HG03520 (cell line): Measurements from ENCODE around the gene CREBRF.
"Not testable (repeated sequence)": the region's sequence is repeated elsewhere in the genome, so short reads cannot be mapped to it uniquely, and the experiment has no call there.

Source experiments
- ATAC-seq: cut with Tn5 transposase; IDR thresholded peaks from one replicate; pipeline ENCODE4 v1.9.1; 2021; ENCODE audit warnings: mild to moderate bottlenecking, moderate library complexity; ENCODE audit not compliant: unreplicated experiment

CREBRF gene

DNA sequence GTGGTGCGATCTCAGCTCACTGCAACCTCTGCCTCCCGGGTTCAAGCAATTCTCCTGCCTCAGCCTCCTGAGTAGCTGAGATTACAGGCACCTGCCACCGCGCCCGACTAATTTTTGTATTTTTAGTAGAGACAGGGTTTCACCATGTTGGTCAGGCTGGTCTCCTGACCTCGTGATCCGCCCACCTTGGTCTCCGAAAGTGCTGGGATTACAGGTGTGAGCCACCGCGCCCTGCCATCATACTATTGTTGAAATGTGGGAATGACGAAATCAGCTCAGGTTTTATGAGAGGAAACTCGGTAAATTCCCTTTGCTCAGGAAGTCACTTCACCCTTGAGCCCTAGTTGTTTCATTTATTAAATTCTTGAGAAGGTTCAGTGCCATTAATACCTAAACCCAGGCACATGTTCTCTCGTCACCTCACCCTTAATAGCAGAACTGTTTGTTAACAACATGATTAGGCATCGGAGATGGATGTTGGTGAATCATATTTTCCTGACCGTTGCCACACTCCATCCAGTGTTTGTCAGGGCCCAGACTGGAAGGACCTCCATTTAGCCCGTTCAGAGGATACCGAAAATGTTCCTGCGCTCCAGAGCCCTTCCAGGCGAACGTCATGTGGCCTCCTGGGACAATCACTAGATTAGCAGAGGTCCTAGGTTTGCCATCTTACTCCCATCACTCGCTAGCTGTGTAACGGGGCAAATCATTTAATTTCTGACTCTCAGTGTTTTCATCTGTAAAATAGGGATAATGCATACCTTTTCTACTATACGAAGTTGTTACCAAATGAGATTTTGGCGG, 20.0 kb upstream of the CREBRF start:
- ATAC-seq: peak; percentile 49

DNA sequence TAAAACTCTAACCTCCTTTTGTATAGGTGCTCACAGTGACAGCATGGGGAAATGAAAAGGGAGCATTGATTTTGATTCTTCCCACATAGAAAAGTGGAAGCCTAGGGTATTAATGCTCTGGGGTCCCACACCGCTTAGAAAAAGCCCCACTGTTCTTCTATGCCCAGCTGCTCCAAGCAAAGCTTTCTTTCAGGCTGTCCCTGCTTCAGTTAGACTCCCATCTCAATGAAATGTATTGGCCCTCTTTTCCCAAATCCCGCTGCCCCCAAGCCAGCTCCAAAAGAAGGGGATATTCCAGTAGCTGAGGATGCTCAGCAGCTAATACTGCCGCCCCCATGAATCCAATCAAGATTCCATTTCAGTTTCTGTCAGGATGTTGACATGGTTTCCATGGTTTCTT, 17.0 kb upstream of the CREBRF start:
- ATAC-seq: no peak

DNA sequence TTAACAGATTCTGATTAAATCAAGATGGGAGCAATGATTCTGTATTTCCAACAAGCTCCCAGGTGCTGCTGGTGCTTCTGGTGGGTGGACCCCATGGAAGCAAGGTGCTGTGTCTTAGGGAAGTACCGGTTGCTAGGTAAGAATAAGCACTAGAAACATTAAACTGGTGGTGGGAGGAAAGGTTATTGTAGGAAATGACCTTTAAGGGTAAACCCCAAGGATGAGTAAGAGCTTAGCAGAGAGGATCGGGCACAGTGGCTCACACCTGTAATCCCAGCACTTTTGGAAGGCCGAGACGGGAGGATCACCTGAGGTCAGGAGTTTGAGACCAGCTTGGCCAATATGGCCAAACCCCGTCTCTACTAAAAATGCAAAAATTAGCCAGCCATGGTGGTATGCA, 16.2 kb upstream of the CREBRF start:
- no peak for ATAC-seq

- no peak for ATAC-seq
These were observed 14.0 kb upstream of the CREBRF start for GRCh38 chr5:173041881-173042762.

- no peak for ATAC-seq
These were observed 13.4 kb upstream of the CREBRF start for GRCh38 chr5:173042763-173043107.

DNA sequence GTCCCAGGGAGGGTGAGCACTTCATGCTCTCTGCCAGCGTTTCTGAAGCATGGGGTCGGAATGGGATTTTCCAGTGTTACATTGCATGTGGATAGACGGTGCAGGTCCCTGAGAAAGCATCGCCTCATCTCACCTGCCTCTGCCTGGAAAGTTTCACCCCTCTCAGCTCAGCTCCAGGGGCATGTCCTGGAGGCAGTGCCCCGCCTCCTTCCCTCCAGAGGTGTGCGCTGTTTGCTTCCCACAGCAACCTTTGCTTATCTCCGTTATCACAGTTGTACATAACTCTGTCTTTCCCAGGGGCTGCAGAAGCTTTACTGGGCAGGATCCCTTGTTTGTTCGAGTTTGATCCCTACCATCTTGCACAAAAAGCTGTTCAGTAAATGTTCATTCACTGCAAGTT, 10.7 kb upstream of the CREBRF start:
- no peak for ATAC-seq

DNA sequence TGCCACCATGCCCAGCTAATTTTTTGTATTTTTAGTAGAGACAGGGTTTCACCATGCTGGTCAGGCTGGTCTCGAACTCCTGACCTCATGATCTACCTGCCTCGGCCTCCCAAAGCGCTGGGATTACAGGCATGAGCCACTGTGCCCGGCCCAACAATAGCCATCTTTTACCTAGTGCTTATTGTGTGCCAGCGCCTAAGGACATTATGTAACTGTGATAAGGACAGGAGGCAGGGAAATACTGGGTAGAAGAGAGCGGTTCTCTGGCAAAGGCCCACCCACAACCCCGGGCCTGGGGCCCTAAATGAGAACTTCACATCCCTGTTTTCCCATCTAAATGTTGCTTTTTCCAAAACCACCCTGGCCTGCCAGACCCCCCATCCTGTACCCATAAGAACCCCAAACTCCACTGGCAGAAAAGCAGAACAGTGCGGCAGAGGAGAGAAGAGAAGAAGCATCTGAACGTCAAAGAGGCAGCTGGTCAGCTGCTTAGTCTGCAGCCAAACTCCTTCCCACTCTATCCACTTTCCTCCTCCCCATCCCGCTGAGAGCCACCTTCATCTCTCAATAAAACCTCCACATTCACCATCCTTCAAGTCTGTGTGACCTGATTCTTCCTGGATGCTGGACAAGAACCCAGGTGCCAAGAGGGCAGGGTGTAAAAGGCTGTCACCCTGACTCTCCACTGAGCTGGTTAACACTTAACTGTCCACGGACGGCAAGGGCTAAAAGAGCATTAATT, 8.9 kb upstream of the CREBRF start:
- ATAC-seq: not testable (repeated sequence)

- no peak for ATAC-seq
These were observed 8.4 kb upstream of the CREBRF start for GRCh38 chr5:173047838-173048105.

GRCh38 chr5:173050791-173051190, 5.4 kb upstream of the CREBRF start:
- ATAC-seq: no peak

DNA sequence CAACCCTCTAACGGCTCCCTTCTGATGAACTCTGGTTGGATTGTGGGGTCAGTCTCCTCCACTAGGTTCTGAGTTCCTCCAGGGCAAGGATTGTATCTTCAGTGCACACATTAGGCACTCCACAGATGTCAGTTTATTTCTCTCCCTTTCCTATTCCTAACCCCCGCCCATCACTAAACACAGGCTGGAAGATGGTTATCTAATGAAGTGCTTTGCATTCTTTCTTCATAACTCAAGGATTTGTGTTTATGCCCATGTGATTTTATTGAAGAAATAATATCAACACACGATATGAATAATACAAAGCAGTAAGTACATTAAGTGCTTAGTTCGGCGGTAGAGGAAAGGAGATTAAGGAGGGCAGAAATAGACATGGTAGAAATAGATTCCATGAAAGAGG, 4.4 kb upstream of the CREBRF start:
- ATAC-seq: no peak

DNA sequence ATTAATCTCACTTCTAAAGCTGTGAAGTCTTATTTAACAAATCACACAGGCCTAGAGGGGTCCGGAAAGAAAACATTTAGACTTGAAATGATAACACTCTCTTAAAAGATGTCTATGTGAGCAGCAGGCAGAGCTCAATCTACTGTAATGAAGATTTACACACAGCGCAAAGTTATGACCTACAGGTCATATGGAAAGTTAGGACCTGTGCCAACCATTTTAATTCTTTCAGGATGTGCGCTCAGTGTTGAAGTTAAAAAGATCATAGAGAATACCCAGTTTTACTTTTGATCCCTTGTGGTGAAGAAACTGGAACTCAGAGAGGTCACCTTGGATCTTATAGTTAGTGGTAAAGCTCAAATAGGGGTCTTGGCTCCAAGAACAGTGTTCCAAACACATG, 3.1 kb upstream of the CREBRF start:
- no peak for ATAC-seq

DNA sequence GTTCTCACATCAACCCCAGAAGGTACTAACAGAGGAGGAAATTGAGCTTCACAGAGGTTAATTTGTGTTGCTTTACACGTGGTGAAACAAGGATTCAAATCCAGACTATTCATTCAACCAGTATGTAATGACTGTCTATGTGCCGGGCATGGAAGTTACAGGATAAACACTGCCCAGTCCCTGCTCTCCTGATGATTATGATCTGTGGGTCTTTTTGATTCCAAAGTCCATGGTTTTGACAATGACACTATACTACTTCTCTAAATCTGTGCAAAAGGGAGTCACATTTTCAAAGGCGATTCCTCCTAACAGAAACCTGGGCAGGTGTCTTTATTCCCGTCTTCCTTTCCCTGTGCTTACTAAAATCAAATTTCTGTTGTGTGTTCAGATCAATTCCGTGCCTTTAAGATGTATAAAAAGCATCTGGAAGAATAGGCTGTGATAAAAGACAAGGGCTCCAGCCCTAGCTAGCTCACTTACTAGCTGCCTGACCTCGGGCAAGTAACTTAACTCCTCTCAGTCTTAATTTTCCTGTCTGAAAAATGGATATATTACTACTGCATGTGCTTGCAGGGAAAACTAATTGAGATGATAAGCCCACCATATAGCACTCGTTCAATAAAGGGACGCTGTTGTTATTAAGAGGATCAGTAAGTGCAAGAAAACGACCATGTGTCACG, 970 bp upstream of the CREBRF start:
- ATAC-seq: no peak

- ATAC-seq: no peak
These were observed 500 bp upstream of the CREBRF start for GRCh38 chr5:173055722-173055982.

DNA sequence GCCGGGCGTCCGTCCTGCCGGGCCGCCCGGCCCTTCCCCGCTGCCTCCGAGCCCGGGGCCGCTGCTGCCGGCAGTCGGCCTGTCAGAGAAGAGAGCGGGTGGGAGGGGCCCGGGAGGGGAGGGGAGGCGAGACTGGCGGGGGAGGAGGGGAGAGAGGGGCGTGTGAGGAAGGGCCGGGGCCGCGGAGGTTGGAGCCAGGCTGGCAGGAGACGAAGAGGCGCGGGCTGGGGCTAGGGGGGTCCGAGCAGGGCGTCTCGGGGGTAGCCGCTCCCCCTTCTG, 570 bp downstream of the CREBRF start:
- ATAC-seq: peak; percentile 7

DNA sequence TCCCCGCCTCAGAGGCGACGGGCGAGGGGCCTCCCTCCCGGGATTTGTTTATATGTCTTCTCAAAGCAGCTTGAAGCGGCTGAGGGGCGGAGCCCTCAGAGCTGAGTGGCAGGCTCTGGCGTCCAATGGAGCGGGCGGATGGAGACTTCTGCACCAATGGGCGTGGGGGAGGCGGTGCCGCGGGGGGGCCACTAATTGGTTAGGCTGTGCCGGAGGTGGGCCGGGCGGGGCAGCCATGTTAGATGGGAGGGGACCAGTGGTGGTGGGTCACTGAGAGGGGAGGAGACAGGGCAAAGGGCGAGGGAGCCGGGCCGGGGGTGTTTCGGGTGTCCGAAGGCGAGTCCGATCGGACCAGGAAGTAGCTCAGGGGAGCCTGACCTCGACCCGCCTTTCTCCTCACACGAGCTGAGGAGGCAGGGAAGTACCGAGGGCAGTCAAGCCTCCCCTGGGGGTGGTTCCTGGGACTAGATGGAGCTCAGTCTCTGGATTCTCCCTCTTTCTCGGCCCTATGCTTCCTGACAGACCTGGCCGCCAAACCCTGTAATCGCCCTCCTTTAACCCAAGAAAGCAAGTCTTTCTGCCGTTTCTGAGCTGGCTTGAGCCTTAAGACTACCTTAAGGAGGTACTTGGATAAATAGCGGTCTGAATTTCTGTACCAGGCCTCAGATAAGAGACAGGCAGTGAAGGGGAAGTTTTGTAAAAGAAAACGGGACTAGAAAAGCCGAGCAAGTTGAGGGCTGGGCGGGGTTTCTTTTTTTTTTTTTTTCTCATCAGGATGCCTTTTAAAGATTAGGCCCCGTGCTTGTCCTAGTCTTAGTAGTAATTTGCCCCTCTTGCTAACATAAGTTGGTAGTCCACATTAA, 1.1 kb downstream of the CREBRF start:
- peak; percentile 78 for ATAC-seq

GRCh38 chr5:173062141-173062540, 6.0 kb downstream of the CREBRF start:
- no peak for ATAC-seq

GRCh38 chr5:173065155-173065554, 9.0 kb downstream of the CREBRF start:
- no peak for ATAC-seq

DNA sequence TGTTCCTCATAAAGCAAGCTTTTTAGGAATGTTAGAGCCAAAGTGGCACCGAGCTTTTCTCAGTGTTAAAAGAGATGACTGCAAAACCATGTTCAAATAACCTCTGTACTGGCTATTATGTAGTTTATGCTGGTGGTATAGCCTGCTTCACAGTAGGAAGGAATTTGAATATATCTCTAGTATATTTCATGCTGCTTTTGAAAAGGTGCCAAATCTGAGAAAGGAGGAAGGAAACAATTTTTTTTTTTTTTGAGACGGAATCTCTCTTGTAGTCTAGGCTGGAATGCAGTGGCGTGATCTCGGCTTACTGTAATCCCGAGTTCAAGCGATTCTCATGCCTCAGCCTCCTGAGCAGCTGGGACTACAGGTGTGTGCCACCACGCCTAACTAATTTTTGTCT, 13.5 kb downstream of the CREBRF start:
- ATAC-seq: no peak

DNA sequence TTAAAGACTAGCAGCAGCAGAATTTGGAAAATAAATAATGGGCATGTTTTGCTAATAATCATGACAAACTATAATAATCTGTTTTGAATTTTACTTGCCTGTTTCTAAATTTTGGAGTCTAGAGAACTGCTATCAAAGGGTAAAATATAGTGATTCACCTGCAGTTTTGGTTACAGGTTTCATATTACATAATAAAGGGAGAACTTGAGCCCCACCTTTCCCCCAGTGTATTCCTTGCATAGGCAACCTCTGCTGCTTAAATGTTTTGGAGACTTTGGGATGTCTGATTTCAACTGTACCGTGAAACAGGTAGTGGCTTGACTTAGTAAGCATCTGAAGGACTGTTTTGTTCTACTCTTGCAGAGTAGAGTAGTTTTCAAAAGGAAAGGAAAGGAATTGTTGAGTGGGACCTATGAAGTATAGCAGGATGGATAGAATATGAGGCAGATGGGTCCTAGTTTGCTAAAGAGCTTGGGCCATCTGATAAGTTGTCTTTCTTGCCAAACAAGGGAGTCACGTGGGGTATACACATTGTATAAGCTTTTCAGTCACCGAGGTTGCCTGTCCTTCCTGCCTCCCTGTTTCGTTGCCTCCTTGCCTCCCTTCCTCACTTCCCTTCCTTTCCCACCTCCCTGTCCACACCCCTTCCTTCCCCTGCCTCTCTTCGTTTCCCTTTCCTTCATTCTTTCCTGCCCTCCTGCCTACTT, 19.1 kb downstream of the CREBRF start:
- no peak for ATAC-seq

DNA sequence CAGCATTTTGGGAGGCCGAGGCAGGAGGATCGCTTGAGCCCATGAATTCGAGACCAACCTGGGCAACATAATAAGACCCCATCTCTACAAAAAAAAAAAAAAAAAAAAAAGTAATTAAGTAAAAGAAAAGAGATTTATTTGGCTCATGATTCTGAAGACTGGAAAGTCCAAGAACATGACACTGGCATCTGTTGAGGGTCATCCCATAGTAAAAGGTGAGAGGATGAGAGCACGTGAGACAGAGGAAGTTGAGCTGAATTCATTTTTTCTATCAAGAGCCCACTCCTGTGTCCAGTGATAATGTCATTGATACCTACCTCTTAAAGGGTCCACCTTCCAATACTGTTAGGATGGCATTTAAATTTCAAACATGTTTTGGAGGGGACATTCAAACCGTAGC, 19.8 kb downstream of the CREBRF start:
- ATAC-seq: no peak
